ENCODE data around the gene MYRIP. TPM values are rescaled to one million over a fixed set of nuclear protein-coding genes. Genes with fewer than 3 reads are reported as not detected.

Gene MYRIP
- total RNA-seq, 4 donors from 2014 or later: 0.66 to 3.1 (median 2.6) TPM

GRCh38 chr3:40189118-40189517, 379.7 kb downstream of the MYRIP start:
- no peak for DNase-seq
- Histone ChIP-seq H3K9me3 (no peaks in the 10 kb centered on the region), H3K27me3 (no peaks in the 10 kb centered on the region), H3K4me1 (peaks cover 0 to 26% (median 0%) of the 10 kb centered on the region in 3 donors), H3K36me3 (no peaks in the 10 kb centered on the region), H3K4me3 (no peak overlapping the region), H3K27ac (no peak overlapping the region)
- 67% methylated on average over 3 of the region's 3 CpGs; no CpG with 5 or more reads in 1 of the 2 donors for WGBS, 2 donors
- TF ChIP-seq CTCF (IDR thresholded peaks at IDR 0.05): no peak
- no peak for TF ChIP-seq POLR2A (IDR thresholded peaks at IDR 0.05)
- intact Hi-C loops (cut with DNase I): no loop called here

DNA sequence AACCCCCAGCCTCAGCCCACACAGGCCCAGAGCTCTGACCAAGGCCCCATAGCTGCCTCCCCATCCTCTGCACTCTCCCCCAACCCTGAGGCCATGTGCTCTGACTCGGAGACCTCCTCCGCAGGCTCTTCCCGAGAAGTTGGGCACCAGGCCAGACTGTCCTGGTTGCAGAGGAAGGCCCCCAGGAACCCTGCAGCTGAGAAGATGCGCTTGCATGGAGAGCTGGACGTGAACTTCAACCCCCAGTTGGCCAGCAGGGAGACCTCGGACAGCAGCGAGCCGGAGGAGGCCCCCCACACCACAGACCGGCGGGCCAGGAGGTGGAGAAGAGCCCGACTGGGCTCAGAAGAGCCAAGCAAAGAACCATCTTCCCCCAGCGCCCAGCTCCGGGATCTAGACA, 380.6 kb downstream of the MYRIP start:
- intact Hi-C loops (cut with DNase I): loop anchor here (2.0 kb wide), 1 partner anchor 125 kb away; no protein-coding TSS in a partner anchor
- Histone ChIP-seq H3K9me3 (no peaks in the 10 kb centered on the region), H3K36me3 (no peaks in the 10 kb centered on the region), H3K27ac (no peak overlapping the region), H3K27me3 (no peaks in the 10 kb centered on the region), H3K4me1 (peaks cover 0 to 26% (median 0%) of the 10 kb centered on the region in 3 donors), H3K4me3 (no peak overlapping the region)
- 89 to 93% methylated on average over 5 to 9 of the region's 13 CpGs for WGBS, 2 donors
- TF ChIP-seq POLR2A (IDR thresholded peaks at IDR 0.05) (no peak), CTCF (IDR thresholded peaks at IDR 0.05) (no peak)
- no peak for DNase-seq

GRCh38 chr3:40191251-40191650, 381.8 kb downstream of the MYRIP start:
- no peak for DNase-seq
- Histone ChIP-seq H3K9me3 (no peaks in the 10 kb centered on the region), H3K27ac (no peak overlapping the region), H3K36me3 (no peaks in the 10 kb centered on the region), H3K4me3 (no peak overlapping the region), H3K27me3 (no peaks in the 10 kb centered on the region), H3K4me1 (peaks cover 0 to 23% (median 0%) of the 10 kb centered on the region in 3 donors)
- TF ChIP-seq POLR2A (IDR thresholded peaks at IDR 0.05) (no peak), CTCF (IDR thresholded peaks at IDR 0.05) (no peak)
- intact Hi-C loops (cut with DNase I): loop anchor here (2.0 kb wide), 1 partner anchor 124 kb away; no protein-coding TSS in a partner anchor
- WGBS, 2 donors: 77 to 100% methylated on average over 1 of the region's 1 CpG

DNA sequence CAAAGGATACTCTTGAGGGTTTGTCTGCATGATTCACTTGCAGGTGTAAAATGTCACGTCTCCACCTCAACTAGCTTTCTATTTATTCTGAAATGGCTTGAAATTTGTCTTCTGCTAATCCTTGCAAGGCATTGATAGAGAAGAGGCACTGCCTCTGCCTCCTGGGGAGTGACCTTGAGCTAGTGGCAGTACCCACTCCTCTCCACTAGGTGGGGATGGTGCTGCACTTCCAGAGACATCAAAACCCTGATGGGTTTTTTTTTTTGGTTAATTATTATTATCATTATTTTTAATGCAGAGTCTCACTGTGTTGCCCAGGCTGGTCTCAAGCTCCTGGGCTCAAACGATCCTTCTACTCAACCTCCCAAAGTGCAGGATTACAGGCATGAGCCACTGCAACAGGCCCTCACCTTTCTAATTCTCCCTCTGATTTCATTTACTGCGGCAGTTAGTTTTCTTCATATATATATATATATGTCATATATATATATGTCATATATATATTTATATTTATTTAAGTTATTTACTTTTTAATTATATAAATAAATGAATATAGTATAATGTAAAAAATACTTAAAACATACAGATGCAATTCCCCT, 382.5 kb downstream of the MYRIP start:
- no peak overlapping the region for H3K4me3 ChIP-seq
- H3K27me3 ChIP-seq: no peaks in the 10 kb centered on the region
- no peak for DNase-seq
- H3K27ac ChIP-seq: no peak overlapping the region
- intact Hi-C loops (cut with DNase I): loop anchor here (2.0 kb wide), 1 partner anchor 123 kb away; no protein-coding TSS in a partner anchor
- 31 to 33% methylated on average over 3 of the region's 3 CpGs for WGBS, 2 donors
- TF ChIP-seq CTCF (IDR thresholded peaks at IDR 0.05) (peak; percentile 72 to 94 (median 81)), POLR2A (IDR thresholded peaks at IDR 0.05) (no peak)
- no peaks in the 10 kb centered on the region for H3K9me3 ChIP-seq
- no peaks in the 10 kb centered on the region for H3K36me3 ChIP-seq
- H3K4me1 ChIP-seq: peaks cover 0 to 16% (median 0%) of the 10 kb centered on the region in 3 donors

- 54 to 87% methylated on average over 3 of the region's 3 CpGs for WGBS, 2 donors
- H3K27ac ChIP-seq: no peak overlapping the region
- no peak overlapping the region for H3K4me3 ChIP-seq
- no peaks in the 10 kb centered on the region for H3K9me3 ChIP-seq
- peaks cover 0 to 9% (median 0%) of the 10 kb centered on the region in 3 donors for H3K4me1 ChIP-seq
- intact Hi-C loops (cut with DNase I): no loop called here
- no peaks in the 10 kb centered on the region for H3K27me3 ChIP-seq
- TF ChIP-seq POLR2A (IDR thresholded peaks at IDR 0.05): no peak
- no peak for DNase-seq
- H3K36me3 ChIP-seq: no peaks in the 10 kb centered on the region
Observed at GRCh38 chr3:40192628-40193027, 383.2 kb downstream of the MYRIP start.
